Osteoblast (primary cell): ENCODE data around the gene HEPACAM2. TPM values are rescaled to one million over a fixed set of nuclear protein-coding genes. Genes with fewer than 3 reads are reported as not detected.

Experiments used
- DNase-seq: peaks from one replicate; pipeline ENCODE4 v3.0.0; 2011; ENCODE audit warnings: low spot score, mixed read lengths; ENCODE audit not compliant: insufficient read length; ENCODE audit errors: missing footprints
- H2AFZ ChIP-seq: 2 replicates; pipeline ENCODE4 v1.6.0; 2011; ENCODE audit warnings: mild to moderate bottlenecking, low read length
- H3K27ac ChIP-seq: 2 replicates; pipeline ENCODE4 v1.5.1; 2011; ENCODE audit warnings: mild to moderate bottlenecking, low read depth, low read length, moderate library complexity
- H3K27me3 ChIP-seq: 2 replicates; pipeline ENCODE4 v1.6.0; 2012; ENCODE audit warnings: mild to moderate bottlenecking, control low read depth, inconsistent platforms, low read length, moderate library complexity; ENCODE audit not compliant: insufficient read depth
- H3K36me3 ChIP-seq: 2 replicates; pipeline ENCODE4 v1.5.1; 2011; ENCODE audit warnings: mild to moderate bottlenecking, low read length, control low read depth, moderate library complexity; ENCODE audit not compliant: insufficient read depth
- H3K4me1 ChIP-seq: 2 replicates; pipeline ENCODE4 v1.5.1; 2011; ENCODE audit warnings: mild to moderate bottlenecking, low read length, control low read depth, moderate library complexity; ENCODE audit not compliant: insufficient read depth
- H3K4me2 ChIP-seq: 2 replicates; pipeline ENCODE4 v1.6.0; 2011; ENCODE audit warnings: mild to moderate bottlenecking, low read length; ENCODE audit not compliant: insufficient read depth
- H3K4me3 ChIP-seq: fragments of 200-600 bp; sonication (generic); 3 replicates; pipeline ENCODE4 v1.5.1; 2012; ENCODE audit warnings: mild to moderate bottlenecking, low read length, inconsistent platforms; ENCODE audit not compliant: insufficient read depth
- H3K79me2 ChIP-seq: 2 replicates; pipeline ENCODE4 v1.6.0; 2012; ENCODE audit warnings: mild to moderate bottlenecking, low read length, control low read depth, inconsistent platforms; ENCODE audit not compliant: insufficient read depth
- H3K9me3 ChIP-seq: 2 replicates; pipeline ENCODE4 v1.5.1; 2011; ENCODE audit warnings: low read depth, low read length, control low read depth
- H4K20me1 ChIP-seq: 2 replicates; pipeline ENCODE4 v1.6.0; 2012; ENCODE audit warnings: mild to moderate bottlenecking, low read length, control low read depth; ENCODE audit not compliant: insufficient read depth
- total RNA-seq: library from RNA; depleted of rRNA; stranded (reverse); fragments of >200 nt; gene quantifications from 2 replicates; pipeline ENCODE4 v1.2.3, GENCODE V29; 2012
- TF ChIP-seq, protein P1 (sequence below): IDR thresholded peaks from 2 replicates; pipeline ENCODE4 v1.5.1; 2011; ENCODE audit warnings: mild to moderate bottlenecking, low read depth, low read length, moderate library complexity; ENCODE audit errors: extremely low read depth

The HEPACAM2 gene
- under 0.01 TPM in 1 of 2 replicates, not detected in the other for total RNA-seq

DNA sequence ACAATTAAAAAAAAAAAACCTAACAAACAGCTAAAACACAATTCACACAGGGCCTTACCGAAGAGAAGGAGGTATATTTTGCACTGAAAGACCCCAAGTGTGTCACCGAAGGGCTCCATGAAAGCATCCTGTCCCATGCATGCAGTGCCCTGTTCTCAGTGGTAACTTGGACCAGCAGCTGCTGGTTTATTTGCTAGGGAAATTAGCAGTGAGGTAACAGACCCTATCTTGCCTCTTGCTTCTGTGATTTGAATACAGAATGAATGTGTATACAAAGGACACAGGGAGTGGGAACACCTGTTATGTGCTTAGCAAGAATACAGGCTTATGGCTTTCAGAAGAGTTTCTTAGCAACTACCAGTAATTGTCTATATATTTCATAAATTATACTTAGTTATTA is at the start of gene HEPACAM2:
Gene HEPACAM2, minus strand, starts transcription at position 160 of the 400 bp plus-strand sequence.
- Histone ChIP-seq H3K27me3 (peaks cover 20% of the 10 kb centered on the region), H3K79me2 (no peaks in the 10 kb centered on the region), H2AFZ (no peak within 1 kb of the TSS), H4K20me1 (no peaks in the 10 kb centered on the region), H3K4me1 (peaks cover 2% of the 10 kb centered on the region), H3K4me2 (no peak within 1 kb of the TSS), H3K9me3 (no peaks in the 10 kb centered on the region), H3K27ac (no peak within 1 kb of the TSS), H3K36me3 (no peaks in the 10 kb centered on the region), H3K4me3 (no peak within 1 kb of the TSS)
- DNase-seq: no peak
- TF ChIP-seq, protein P1, sequence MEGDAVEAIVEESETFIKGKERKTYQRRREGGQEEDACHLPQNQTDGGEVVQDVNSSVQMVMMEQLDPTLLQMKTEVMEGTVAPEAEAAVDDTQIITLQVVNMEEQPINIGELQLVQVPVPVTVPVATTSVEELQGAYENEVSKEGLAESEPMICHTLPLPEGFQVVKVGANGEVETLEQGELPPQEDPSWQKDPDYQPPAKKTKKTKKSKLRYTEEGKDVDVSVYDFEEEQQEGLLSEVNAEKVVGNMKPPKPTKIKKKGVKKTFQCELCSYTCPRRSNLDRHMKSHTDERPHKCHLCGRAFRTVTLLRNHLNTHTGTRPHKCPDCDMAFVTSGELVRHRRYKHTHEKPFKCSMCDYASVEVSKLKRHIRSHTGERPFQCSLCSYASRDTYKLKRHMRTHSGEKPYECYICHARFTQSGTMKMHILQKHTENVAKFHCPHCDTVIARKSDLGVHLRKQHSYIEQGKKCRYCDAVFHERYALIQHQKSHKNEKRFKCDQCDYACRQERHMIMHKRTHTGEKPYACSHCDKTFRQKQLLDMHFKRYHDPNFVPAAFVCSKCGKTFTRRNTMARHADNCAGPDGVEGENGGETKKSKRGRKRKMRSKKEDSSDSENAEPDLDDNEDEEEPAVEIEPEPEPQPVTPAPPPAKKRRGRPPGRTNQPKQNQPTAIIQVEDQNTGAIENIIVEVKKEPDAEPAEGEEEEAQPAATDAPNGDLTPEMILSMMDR: no peak

DNA sequence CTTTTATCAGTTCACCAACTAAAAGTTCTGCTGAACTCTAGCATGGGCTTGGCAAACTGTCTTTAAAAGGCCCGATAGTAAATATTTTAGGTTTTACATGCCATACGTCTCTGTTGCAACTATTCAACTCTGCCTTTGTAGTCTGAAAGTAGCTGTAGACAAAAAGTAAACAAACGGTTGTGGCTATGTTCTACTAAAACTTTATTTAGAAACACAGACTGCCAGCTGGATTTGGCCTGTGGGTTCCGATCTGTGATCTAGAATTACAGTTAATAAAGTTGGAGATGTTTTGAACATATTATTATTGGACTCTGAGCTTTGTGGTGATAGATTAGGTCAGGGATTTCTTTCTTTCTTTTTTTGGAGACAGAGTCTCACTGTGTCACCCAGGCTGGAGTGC is 39.0 kb upstream of the HEPACAM2 start:
- H3K27ac ChIP-seq: no peak overlapping the region
- no peaks in the 10 kb centered on the region for H3K36me3 ChIP-seq
- H4K20me1 ChIP-seq: no peaks in the 10 kb centered on the region
- H3K27me3 ChIP-seq: no peaks in the 10 kb centered on the region
- H3K4me2 ChIP-seq: no peak overlapping the region
- no peaks in the 10 kb centered on the region for H3K4me1 ChIP-seq
- H3K9me3 ChIP-seq: no peaks in the 10 kb centered on the region
- no peaks in the 10 kb centered on the region for H3K79me2 ChIP-seq
- no peak overlapping the region for H3K4me3 ChIP-seq
- DNase-seq: no peak
- TF ChIP-seq, protein P1: no peak
- H2AFZ ChIP-seq: no peak overlapping the region

DNA sequence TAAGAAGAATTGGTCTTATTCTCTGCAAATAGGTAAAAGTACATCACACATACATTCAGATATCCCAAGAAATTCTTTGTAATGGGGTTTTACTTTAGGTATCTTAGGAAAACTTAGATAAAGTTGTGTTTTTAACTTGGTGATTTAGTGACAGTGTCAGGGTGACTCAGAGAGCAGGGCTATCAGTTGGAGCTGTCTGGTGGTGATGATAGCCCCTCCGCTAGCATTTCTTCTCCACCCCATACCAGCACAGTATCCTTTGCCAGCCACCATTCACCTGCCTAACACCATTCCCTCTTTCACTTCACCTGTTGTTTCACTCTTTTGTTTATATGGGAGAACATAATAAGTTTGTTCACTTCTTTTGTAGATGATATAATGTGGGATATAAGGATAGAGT is 36.3 kb upstream of the HEPACAM2 start:
- Histone ChIP-seq H3K9me3 (no peaks in the 10 kb centered on the region), H3K4me1 (no peaks in the 10 kb centered on the region), H2AFZ (no peak overlapping the region), H3K4me3 (no peak overlapping the region), H3K36me3 (no peaks in the 10 kb centered on the region), H3K27ac (no peak overlapping the region), H3K79me2 (no peaks in the 10 kb centered on the region), H3K27me3 (no peaks in the 10 kb centered on the region), H4K20me1 (no peaks in the 10 kb centered on the region), H3K4me2 (no peak overlapping the region)
- DNase-seq: no peak
- TF ChIP-seq, protein P1: no peak

DNA sequence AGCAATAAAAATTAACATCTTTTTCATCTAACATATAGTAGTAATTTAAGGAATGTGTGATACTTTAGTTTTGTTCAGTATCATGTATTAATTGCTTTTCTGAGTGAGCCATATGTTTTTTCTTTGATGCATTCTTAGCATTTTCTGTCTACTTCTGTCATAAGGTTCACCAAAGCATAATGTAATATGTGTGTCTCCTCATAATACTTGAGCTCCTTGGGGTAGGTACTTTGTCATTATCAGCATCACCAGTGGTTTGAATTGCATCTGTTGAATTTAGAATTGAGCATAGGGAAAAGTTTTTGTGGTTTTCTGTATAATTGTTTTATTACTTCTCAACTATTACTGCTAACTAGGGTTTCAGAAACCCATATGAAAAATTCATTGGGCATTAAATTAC is 32.4 kb upstream of the HEPACAM2 start:
- DNase-seq: no peak
- no peaks in the 10 kb centered on the region for H3K27me3 ChIP-seq

More for the DNA sequence above, 32.4 kb upstream of the HEPACAM2 start:
- TF ChIP-seq, protein P1: no peak
- no peak overlapping the region for H3K4me2 ChIP-seq
- H3K4me3 ChIP-seq: no peak overlapping the region
- no peaks in the 10 kb centered on the region for H3K4me1 ChIP-seq
- H2AFZ ChIP-seq: no peak overlapping the region
- H4K20me1 ChIP-seq: no peaks in the 10 kb centered on the region
- H3K9me3 ChIP-seq: no peaks in the 10 kb centered on the region
- H3K27ac ChIP-seq: no peak overlapping the region
- no peaks in the 10 kb centered on the region for H3K36me3 ChIP-seq
- no peaks in the 10 kb centered on the region for H3K79me2 ChIP-seq
